ENCODE data around the gene ESPL1. TPM values are rescaled to one million over a fixed set of nuclear protein-coding genes. Genes with fewer than 3 reads are reported as not detected.

ESPL1 gene
- total RNA-seq, 1 experiment from 2014 or later: 15.7 TPM

- no peak for DNase-seq (ENCODE audit: extremely low read depth, low read depth)
Observed at GRCh38 chr12:53230108-53230845, 37.8 kb upstream of the ESPL1 start.

GRCh38 chr12:53231671-53231920 lies 36.5 kb upstream of the ESPL1 start:
- DNase-seq (ENCODE audit: extremely low read depth, low read depth): no peak

GRCh38 chr12:53231921-53232645 lies 36.0 kb upstream of the ESPL1 start, which contains the start of gene RARG:
Gene RARG, minus strand, starts transcription at chr12:53232209. Its CDS starts 4,664 bp downstream, at chr12:53227545.
- no peak for DNase-seq (ENCODE audit: extremely low read depth, low read depth)

- DNase-seq (ENCODE audit: extremely low read depth, low read depth): no peak
Observed at GRCh38 chr12:53232646-53233461, 35.2 kb upstream of the ESPL1 start.

GRCh38 chr12:53233671-53234121 lies 34.4 kb upstream of the ESPL1 start:
- no peak for DNase-seq (ENCODE audit: extremely low read depth, low read depth)

- DNase-seq (ENCODE audit: extremely low read depth, low read depth): no peak
Observed at GRCh38 chr12:53234271-53234914, 33.7 kb upstream of the ESPL1 start.

GRCh38 chr12:53235164-53235563 lies 32.9 kb upstream of the ESPL1 start:
- no peak for DNase-seq (ENCODE audit: extremely low read depth, low read depth)

- no peak for DNase-seq (ENCODE audit: extremely low read depth, low read depth)
Observed at GRCh38 chr12:53235742-53236442, 32.2 kb upstream of the ESPL1 start.

- DNase-seq (ENCODE audit: extremely low read depth, low read depth): no peak
Observed at GRCh38 chr12:53236443-53237111, 31.5 kb upstream of the ESPL1 start.

- no peak for DNase-seq (ENCODE audit: extremely low read depth, low read depth)
Observed at GRCh38 chr12:53239643-53240258, 28.3 kb upstream of the ESPL1 start.

GRCh38 chr12:53241623-53242412 lies 26.3 kb upstream of the ESPL1 start:
- DNase-seq (ENCODE audit: extremely low read depth, low read depth): no peak

GRCh38 chr12:53244337-53244736 lies 23.8 kb upstream of the ESPL1 start:
- no peak for DNase-seq (ENCODE audit: extremely low read depth, low read depth)

GRCh38 chr12:53245286-53245685 lies 22.8 kb upstream of the ESPL1 start:
- no peak for DNase-seq (ENCODE audit: extremely low read depth, low read depth)

- peak; percentile 67 for DNase-seq (ENCODE audit: extremely low read depth, low read depth)
Observed at GRCh38 chr12:53251477-53252348, 16.4 kb upstream of the ESPL1 start.

- DNase-seq (ENCODE audit: extremely low read depth, low read depth): peak; percentile 4
Observed at GRCh38 chr12:53252349-53252916, 15.7 kb upstream of the ESPL1 start.

- DNase-seq (ENCODE audit: extremely low read depth, low read depth): no peak
Observed at GRCh38 chr12:53253298-53253697, 14.8 kb upstream of the ESPL1 start.

Data from NCI-H460 (cell line).